ENCODE measurements around the gene ZNF221. TPM values are rescaled to one million over a fixed set of nuclear protein-coding genes. Genes with fewer than 3 reads are reported as not detected.
A peak's percentile ranks its signal among the peaks of the same experiment; 100 is the strongest.

ZNF221 gene
- polyA plus RNA-seq, 2 of the 4 experiments (the other 2 are of a cell fraction), result 1.6 TPM

DNA sequence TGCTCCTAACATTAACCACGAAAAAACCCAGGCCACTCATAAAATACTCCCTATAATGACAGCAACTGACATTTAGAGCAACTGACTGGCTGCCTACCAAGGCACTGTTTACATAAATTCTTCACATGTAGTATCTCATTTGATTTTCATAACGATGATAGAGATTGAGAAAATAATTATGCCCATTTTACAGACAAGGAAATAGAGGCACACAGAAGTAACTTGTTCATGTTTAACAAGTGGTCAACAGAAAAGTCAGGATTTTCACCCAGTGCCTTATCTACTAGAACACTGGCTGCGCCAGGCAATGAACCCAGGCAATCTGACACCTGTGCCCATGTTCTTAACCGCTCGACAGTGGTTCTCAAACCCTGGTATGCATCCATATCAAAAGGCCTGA, 22.2 kb upstream of the ZNF221 start (continued):
- TF ChIP-seq PHF8 (IDR thresholded peaks at IDR 0.05; ENCODE audit: borderline replicate concordance, low read depth), result no peak

- CTCF ChIA-PET, result interaction anchor here (1.0 to 1.3 kb wide), 4 partner anchors 10 to 116 kb away, joined by 3 to 4 read pairs (median 4); no protein-coding TSS in a partner anchor
- TF ChIP-seq NPAS2 (CRISPR knock-in tag; IDR thresholded peaks at IDR 0.05; ENCODE audit: borderline replicate concordance) (no peak), EHMT2 (IDR thresholded peaks at IDR 0.05; ENCODE audit: low read depth) (no peak), KDM1A (IDR thresholded peaks at IDR 0.05; ENCODE audit: low read depth) (no peak), NR3C1 (IDR thresholded peaks at IDR 0.05) (no peak), ZNF302 (CRISPR knock-in tag; IDR thresholded peaks at IDR 0.05) (no peak), USF2 (IDR thresholded peaks at IDR 0.05) (no peak)
- TF ChIP-seq, protein P1, sequence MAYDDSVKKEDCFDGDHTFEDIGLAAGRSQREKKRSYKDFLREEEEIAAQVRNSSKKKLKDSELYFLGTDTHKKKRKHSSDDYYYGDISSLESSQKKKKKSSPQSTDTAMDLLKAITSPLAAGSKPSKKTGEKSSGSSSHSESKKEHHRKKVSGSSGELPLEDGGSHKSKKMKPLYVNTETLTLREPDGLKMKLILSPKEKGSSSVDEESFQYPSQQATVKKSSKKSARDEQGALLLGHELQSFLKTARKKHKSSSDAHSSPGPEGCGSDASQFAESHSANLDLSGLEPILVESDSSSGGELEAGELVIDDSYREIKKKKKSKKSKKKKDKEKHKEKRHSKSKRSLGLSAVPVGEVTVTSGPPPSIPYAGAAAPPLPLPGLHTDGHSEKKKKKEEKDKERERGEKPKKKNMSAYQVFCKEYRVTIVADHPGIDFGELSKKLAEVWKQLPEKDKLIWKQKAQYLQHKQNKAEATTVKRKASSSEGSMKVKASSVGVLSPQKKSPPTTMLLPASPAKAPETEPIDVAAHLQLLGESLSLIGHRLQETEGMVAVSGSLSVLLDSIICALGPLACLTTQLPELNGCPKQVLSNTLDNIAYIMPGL (CRISPR knock-in tag; IDR thresholded peaks at IDR 0.05; ENCODE audit: borderline replicate concordance), result no peak
- peak overlapping the region; percentile 81 to 89 for H3K27ac ChIP-seq
- POLR2A ChIA-PET, result interaction anchor here (0.9 to 2.0 kb wide), 5 partner anchors 12 to 273 kb away, joined by 3 to 21 read pairs (median 4); partner anchors contain the start of genes ZNF155, ZNF221 and ZNF283
- peak overlapping the region; percentile 66 for H3K4me3 ChIP-seq
- no peaks in the 10 kb centered on the region for H3K4me1 ChIP-seq
- FAIRE-seq (no peak), DNase-seq (ENCODE audit: low read depth in 1 of 2, low spot score in 1 of 2) (peak; percentile 17 to 28), ATAC-seq (peak in 1 of 2 experiments; percentile 8; a peak in 2 of 6 replicates)
- peak overlapping the region; percentile 77 for H3K4me2 ChIP-seq
- WGBS (ENCODE audit: missing lambda C conversion rate), result 17% methylated on average over 15 of the region's 15 CpGs
- H3K9me3 ChIP-seq, result peaks cover 51% of the 10 kb centered on the region
Measured at GRCh38 chr19:43934055-43934984, 16.7 kb upstream of the ZNF221 start.

- Histone ChIP-seq H3K4me1 (no peaks in the 10 kb centered on the region), H3K27ac (peak within 1 kb of the TSS; percentile 81 to 89), H3K9me3 (peaks cover 59% of the 10 kb centered on the region), H3K4me2 (peak within 1 kb of the TSS; percentile 77), H3K4me3 (peak within 1 kb of the TSS; percentile 66)
- ChIA-PET POLR2A (interaction anchor here (0.7 to 2.0 kb wide), 10 partner anchors 13 to 272 kb away, joined by 3 to 21 read pairs (median 4); partner anchors contain the start of genes SMG9, ZNF155, ZNF221 and ZNF226), CTCF (interaction anchor here (0.6 to 1.8 kb wide), 9 partner anchors 11 to 1811 kb away, joined by 3 to 11 read pairs (median 3); partner anchors contain the start of gene ZNF221)
- DNase-seq (ENCODE audit: low read depth in 1 of 2, low spot score in 1 of 2) (peak; percentile 93 to 97), ATAC-seq (peak; percentile 99 to 100), FAIRE-seq (peak; percentile 61)
- WGBS (ENCODE audit: missing lambda C conversion rate), result 1% methylated on average over 38 of the region's 42 CpGs
- TF ChIP-seq FOSB (CRISPR knock-in tag; IDR thresholded peaks at IDR 0.05) (no peak), ATOH8 (CRISPR knock-in tag; IDR thresholded peaks at IDR 0.05; ENCODE audit: low read depth) (peak; percentile 37; the same call in 1 of the 2 replicates), JUN (IDR thresholded peaks at IDR 0.05) (peak; percentile 71 to 87; a peak in 4 of 5 replicates), CEBPB (IDR thresholded peaks at IDR 0.05) (no peak), HDAC2 (IDR thresholded peaks at IDR 0.05) (no peak), HOXB5 (CRISPR knock-in tag; IDR thresholded peaks at IDR 0.05) (peak; percentile 47; the same call in 1 of the 2 replicates), HOXB13 (CRISPR knock-in tag; IDR thresholded peaks at IDR 0.05; ENCODE audit: low read depth) (peak; percentile 13; the same call in 1 of the 2 replicates), PHF8 (IDR thresholded peaks at IDR 0.05; ENCODE audit: borderline replicate concordance, low read depth) (peak; percentile 79; the same call in 1 of the 2 replicates), HEYL (CRISPR knock-in tag; IDR thresholded peaks at IDR 0.05) (no peak), USF2 (IDR thresholded peaks at IDR 0.05) (0 out of 2 replicates have a peak, but pooled peaks have one; percentile 1), MAFK (IDR thresholded peaks at IDR 0.05; ENCODE audit: partially characterized antibody) (no peak), BCL3 (IDR thresholded peaks at IDR 0.05) (peak; percentile 76; the same call in 2 of the 3 replicates), GATA3 (IDR thresholded peaks at IDR 0.05; ENCODE audit: borderline replicate concordance) (peak; percentile 36; the same call in 1 of the 2 replicates), POLR2A (IDR thresholded peaks at IDR 0.05; ENCODE audit: low read length) (peak; percentile 56), ZC3H11A (IDR thresholded peaks at IDR 0.05) (no peak)
- TF ChIP-seq, protein P1 (CRISPR knock-in tag; IDR thresholded peaks at IDR 0.05; ENCODE audit: borderline replicate concordance), result no peak
- TF ChIP-seq, protein P2, sequence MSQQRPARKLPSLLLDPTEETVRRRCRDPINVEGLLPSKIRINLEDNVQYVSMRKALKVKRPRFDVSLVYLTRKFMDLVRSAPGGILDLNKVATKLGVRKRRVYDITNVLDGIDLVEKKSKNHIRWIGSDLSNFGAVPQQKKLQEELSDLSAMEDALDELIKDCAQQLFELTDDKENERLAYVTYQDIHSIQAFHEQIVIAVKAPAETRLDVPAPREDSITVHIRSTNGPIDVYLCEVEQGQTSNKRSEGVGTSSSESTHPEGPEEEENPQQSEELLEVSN (IDR thresholded peaks at IDR 0.05; ENCODE audit: borderline replicate concordance, low read depth), result peak; percentile 90
Measured at GRCh38 chr19:43934985-43935708, 15.9 kb upstream of the ZNF221 start, which contains the start of gene ZNF45. TSS of gene ZNF45 (minus strand) at chr19:43935282. CDS start at chr19:43922185, 13,097 bp downstream.

All from A549 (cell line).